ENCODE measurements around the gene USP24.
"Not testable (repeated sequence)": the region's sequence is repeated elsewhere in the genome, so short reads cannot be mapped to it uniquely, and the experiment has no call there.

USP24 gene

GRCh38 chr1:55124470-55124869, 90.7 kb downstream of the USP24 start:
- in situ Hi-C loops (cut with HindIII; ENCODE audit: low sequenced_read_pairs) = no loop called here

DNA sequence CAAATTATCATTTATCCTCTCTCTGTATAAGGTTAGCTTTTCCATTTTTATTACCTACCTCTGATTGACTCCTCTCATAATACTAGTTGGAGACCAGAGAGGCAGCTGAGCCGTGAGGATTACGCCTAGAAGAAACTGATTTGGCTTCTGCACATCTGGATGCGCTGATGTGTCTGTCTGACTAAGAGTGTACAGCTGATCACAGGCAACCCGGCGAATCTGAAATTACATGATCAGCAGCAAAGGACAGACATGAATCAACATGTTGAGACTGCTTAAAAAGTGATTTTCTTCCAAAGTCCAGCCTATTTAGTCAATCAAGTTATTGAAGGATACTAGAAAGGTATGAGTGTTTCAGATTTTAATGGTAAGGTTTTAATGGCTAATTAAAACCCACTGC, 94.6 kb downstream of the USP24 start:
- in situ Hi-C loops (cut with HindIII; ENCODE audit: low sequenced_read_pairs) = no loop called here

DNA sequence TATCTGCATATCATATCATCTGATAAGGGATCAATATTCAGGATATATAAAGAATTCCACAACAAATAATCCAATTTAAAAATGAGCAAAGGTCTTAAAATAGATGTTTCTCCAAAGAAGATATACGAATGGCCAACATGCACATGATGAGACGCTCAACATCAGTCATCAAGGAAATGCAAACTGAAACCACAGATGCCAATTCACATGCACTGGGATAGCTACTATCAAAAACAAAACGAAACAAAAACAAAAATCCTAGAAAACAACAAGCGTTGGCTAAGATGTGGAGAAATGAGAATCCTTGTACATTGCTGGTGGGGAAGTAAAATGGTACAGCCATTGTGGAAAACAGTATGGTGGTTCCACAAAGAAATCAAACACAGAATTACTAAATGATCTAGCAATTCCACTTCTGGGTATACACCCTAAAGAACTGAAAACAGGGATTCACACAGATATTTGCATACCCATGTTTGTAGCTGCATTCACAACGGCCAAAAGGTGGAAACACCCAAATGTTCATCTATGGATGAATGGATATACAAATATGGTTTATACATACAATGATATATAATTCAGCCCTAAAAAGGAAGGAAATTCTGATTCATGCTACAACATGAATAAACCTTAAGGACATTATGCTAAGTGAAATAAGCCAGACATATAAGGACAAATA, 96.4 kb downstream of the USP24 start:
- in situ Hi-C loops (cut with HindIII; ENCODE audit: low sequenced_read_pairs) = no loop called here

- in situ Hi-C loops (cut with HindIII; ENCODE audit: low sequenced_read_pairs) = no loop called here
These were observed 97.2 kb downstream of the USP24 start for GRCh38 chr1:55117941-55118340.

DNA sequence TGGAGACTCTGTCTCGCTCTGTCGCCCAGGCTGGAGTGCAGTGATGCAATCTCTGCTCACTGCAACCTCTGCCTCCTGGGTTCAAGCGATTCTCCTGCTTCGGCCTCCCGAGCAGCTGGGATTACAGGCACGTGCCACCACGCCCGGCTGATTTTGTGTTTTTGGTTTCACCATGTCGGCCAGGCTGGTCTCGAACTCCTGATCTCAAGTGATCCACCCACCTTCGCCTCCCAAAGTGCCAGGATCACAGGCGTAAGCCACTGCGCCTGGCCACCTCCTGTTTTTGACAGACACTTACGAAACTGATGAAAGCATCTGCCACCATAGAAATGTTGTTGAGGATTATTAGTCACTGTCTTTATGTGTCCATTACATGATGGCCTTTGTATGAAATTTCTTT, 106.2 kb downstream of the USP24 start:
- in situ Hi-C loops (cut with HindIII; ENCODE audit: low sequenced_read_pairs) = not testable (repeated sequence)

DNA sequence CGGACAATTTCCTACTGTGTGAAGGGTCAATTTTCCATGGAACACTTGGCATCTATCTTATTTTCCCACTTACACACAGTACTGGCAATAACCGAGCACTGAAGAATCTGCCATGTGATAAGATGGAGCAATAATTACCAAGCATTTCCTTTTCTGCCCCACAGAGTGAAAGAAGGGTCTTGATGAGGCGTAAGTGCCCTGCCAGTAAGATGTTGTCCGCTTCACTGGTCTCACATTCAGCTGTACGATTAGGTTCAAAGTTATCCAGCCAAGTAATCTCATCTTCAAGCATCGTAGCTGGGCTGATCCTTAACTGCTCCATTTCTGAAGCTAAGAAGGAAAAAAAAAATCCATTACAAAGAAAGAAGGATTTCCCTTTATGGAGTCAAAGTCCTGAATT, 108.1 kb downstream of the USP24 start:
- in situ Hi-C loops (cut with HindIII; ENCODE audit: low sequenced_read_pairs) = no loop called here

GRCh38 chr1:55103891-55104290, 111.3 kb downstream of the USP24 start:
- in situ Hi-C loops (cut with HindIII; ENCODE audit: low sequenced_read_pairs) = no loop called here

- in situ Hi-C loops (cut with HindIII; ENCODE audit: low sequenced_read_pairs) = no loop called here
These were observed 120.1 kb downstream of the USP24 start for GRCh38 chr1:55095095-55095494.

- in situ Hi-C loops (cut with HindIII; ENCODE audit: low sequenced_read_pairs) = no loop called here
These were observed 122.7 kb downstream of the USP24 start for GRCh38 chr1:55092475-55092874.

DNA sequence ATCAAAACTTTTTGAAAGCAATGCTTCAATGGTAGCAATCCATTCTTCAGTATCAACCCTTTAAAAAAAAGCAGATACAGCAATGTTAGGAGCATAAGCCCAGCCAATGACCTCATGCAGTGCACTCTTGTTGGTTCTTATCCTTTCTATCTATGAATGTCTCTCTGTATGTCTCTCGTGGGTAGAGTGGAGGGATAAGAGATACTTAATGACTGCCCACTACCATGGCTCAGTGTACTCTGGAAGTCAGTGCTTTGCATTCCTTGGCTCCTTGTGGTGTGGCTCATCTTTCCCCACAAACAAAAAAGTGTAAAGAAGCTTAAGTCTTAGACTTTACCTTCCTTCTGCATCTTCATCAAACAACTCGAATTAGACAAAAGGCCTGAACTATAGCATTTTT, 125.5 kb downstream of the USP24 start:
- in situ Hi-C loops (cut with HindIII; ENCODE audit: low sequenced_read_pairs) = no loop called here

DNA sequence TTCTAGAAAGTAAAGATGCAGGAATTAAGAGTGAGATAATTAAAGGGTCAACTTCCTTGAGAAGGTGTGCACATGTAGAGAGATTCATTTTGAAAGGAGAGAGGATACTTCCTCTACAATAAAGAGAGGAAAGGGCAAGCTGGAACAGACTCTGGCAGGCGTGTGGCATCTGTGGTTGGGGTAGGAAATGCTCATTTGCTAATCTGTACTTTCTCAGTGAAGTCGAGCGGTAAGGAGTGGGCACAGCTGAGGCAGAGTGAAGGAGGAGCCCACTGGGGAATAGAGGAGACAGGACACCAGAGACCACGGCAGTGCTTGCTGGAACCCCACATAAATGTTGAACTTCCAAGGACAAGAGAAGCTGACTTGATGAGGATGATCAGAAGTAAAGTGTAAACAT, 126.8 kb downstream of the USP24 start:
- in situ Hi-C loops (cut with HindIII; ENCODE audit: low sequenced_read_pairs) = no loop called here

GRCh38 chr1:55087439-55087838, 127.7 kb downstream of the USP24 start:
- in situ Hi-C loops (cut with HindIII; ENCODE audit: low sequenced_read_pairs) = no loop called here

- in situ Hi-C loops (cut with HindIII; ENCODE audit: low sequenced_read_pairs) = no loop called here
These were observed 130.9 kb downstream of the USP24 start for GRCh38 chr1:55084257-55084656.

DNA sequence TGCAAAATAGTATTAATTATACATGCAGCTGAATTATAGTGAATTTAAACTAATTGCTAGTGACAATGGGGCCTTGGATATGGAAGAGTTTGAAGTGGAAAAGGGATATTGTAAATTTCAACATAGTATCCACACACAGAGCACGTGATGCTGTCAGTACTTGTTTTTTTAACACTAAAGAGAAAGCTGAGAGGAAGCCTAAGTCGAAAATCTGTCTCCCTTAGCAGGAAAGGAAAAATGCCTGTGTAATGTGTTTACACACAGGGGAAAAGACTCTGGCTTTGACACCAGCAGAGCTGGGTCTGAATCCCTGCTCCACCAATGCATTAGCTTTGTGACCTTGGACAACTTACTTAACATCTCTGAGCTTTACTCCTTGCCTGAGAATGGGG, 133.3 kb downstream of the USP24 start:
- in situ Hi-C loops (cut with HindIII; ENCODE audit: low sequenced_read_pairs) = no loop called here

- in situ Hi-C loops (cut with HindIII; ENCODE audit: low sequenced_read_pairs) = no loop called here
These were observed 133.8 kb downstream of the USP24 start for GRCh38 chr1:55081188-55081904.

- in situ Hi-C loops (cut with HindIII; ENCODE audit: low sequenced_read_pairs) = no loop called here
These were observed 135.5 kb downstream of the USP24 start for GRCh38 chr1:55079651-55080050.

- in situ Hi-C loops (cut with HindIII; ENCODE audit: low sequenced_read_pairs) = no loop called here
These were observed 136.7 kb downstream of the USP24 start for GRCh38 chr1:55078470-55078869.

DNA sequence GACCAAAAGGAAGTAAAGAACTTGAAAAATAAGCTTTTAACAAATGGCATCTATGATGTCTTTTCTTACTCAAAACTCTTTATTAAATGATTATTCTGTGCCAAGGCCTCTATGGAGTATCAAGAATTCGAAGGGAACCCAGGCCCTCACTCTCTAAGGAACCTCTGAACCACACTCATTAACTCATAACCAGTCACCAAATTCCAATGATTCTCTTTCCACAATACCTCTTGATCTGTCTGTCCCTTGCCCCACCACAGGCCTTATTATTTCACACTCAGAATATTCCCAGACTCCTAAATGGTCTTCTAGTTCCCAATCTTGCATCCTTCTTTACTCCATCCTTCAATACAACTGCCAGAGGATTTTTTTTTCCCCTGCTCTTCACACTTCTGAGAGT, 138.8 kb downstream of the USP24 start:
- in situ Hi-C loops (cut with HindIII; ENCODE audit: low sequenced_read_pairs) = no loop called here

DNA sequence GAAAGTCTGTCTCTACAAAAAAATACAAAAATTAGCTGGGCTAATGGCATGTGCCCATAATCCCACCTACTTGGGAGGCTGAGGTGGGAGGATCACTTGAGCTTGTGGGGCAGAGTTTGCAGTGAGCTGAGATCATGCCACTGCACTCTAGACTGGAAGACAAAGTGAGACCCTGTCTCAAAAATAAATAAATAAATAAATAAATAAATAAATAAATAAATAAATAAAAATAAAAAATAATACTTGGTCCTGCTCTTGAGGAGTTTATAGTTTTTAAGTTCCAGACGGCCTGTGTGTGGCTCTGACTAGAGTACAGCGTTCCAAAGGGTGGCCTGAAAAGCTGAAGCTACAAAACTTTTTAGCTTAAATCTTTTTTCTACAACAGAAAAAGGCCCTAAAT, 140.7 kb downstream of the USP24 start:
- in situ Hi-C loops (cut with HindIII; ENCODE audit: low sequenced_read_pairs) = no loop called here

DNA sequence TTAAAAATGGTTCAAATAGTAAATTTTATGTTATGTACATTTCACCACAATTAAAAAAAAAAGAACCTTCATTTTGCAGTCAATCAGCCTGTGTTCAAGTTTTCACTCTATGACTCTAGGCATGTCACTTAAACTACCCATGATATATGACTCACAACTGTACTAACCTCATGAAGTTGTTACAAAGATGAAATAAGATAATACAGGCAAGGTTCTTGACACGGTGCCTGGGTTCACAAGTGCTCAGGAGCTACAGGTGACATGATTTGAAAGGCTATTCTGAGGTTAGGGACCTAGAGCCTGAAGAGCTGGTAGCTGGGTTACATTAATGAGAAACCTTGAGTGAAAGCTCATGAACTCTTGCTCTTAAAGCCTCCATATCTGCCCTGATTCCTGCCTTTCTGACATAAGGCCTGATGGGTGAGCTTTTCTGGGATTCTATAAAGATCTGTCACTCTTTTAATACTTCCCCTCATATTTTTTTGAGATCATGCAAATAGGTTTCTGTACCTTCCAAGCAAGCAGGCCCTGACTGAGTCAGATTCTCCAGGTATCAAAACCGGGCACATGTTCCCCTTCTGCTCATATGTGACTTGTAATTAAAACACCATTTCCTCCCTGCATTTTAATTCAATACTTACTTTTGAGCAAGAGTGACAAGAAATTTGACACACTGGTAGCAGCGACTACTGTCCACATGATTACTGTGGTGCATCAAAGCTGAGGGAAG, 141.8 kb downstream of the USP24 start:
- in situ Hi-C loops (cut with HindIII; ENCODE audit: low sequenced_read_pairs) = no loop called here

- in situ Hi-C loops (cut with HindIII; ENCODE audit: low sequenced_read_pairs) = no loop called here
These were observed 143.7 kb downstream of the USP24 start for GRCh38 chr1:55071477-55071876.
